GM20000 (cell line): ENCODE results near the gene CLSTN1.

Experiments
- DNase-seq: peaks from one replicate; pipeline ENCODE4 v3.0.0; 2012; ENCODE audit warnings: low spot score
- CTCF ChIP-seq: IDR thresholded peaks from 2 replicates; pipeline ENCODE4 v1.5.1; 2012; ENCODE audit warnings: mild to moderate bottlenecking, control low read depth; ENCODE audit errors: extremely low read depth, missing control alignments

CLSTN1 gene

GRCh38 chr1:9726406-9726805 lies 97.4 kb downstream of the CLSTN1 start:
- no peak for TF ChIP-seq CTCF
- no peak for DNase-seq

GRCh38 chr1:9724706-9725476 lies 98.9 kb downstream of the CLSTN1 start:
- DNase-seq: peak; percentile 89
- TF ChIP-seq CTCF: peak; percentile 76

GRCh38 chr1:9723926-9724325 lies 99.8 kb downstream of the CLSTN1 start:
- TF ChIP-seq CTCF: no peak
- DNase-seq: no peak

- DNase-seq: no peak
- TF ChIP-seq CTCF: no peak
Measured at GRCh38 chr1:9723068-9723805, 100.5 kb downstream of the CLSTN1 start.

- no peak for DNase-seq
Measured at GRCh38 chr1:9722378-9722749, 101.4 kb downstream of the CLSTN1 start.

GRCh38 chr1:9721606-9722377 lies 102.0 kb downstream of the CLSTN1 start:
- peak; percentile 69 for DNase-seq
- TF ChIP-seq CTCF: no peak

More at GRCh38 chr1:9722378-9722749, 101.4 kb downstream of the CLSTN1 start:
- TF ChIP-seq CTCF: no peak
